HEK293 (cell line): ENCODE measurements around the gene ANKRD53.

Source experiments
- REPIN1 ChIP-seq: fragments of 450-650 bp; formaldehyde crosslinking; IDR thresholded peaks from 2 replicates; pipeline ENCODE4 v1.5.1; 2017; ENCODE audit warnings: missing biosample characterization, missing genetic modification characterization, low read depth
- ZNF114 ChIP-seq: fragments of 450-650 bp; formaldehyde crosslinking; IDR thresholded peaks from 2 replicates; pipeline ENCODE4 v1.5.0; 2017; ENCODE audit warnings: missing biosample characterization, missing genetic modification characterization
- ZNF510 ChIP-seq: fragments of 450-650 bp; formaldehyde crosslinking; IDR thresholded peaks from 2 replicates; pipeline ENCODE4 v1.5.1; 2018; ENCODE audit warnings: mild to moderate bottlenecking, missing genetic modification characterization, missing biosample characterization; ENCODE audit not compliant: insufficient replicate concordance

DNA sequence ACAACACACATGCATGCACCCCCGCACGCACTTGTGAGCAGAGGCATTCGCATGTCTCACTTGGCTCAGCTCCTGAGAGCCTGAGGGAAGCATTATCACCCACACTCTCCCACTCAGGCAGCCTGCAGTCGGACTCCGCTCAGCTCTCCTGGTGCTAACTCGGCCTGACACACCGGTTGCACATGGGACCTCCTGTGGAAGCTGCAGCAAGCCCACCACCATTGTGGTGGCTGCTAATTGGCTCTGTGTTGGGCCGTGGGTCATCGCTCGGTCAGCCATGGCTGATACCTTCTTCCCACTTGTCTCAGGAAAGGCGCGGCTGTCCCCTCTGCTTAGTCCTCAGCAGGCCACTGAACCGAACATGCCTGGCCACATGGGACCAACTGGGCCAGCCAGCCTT is 29.9 kb downstream of the ANKRD53 start:
- TF ChIP-seq ZNF510 (tag by site-specific recombination) (no peak), ZNF114 (tag by site-specific recombination) (no peak), REPIN1 (tag by site-specific recombination) (no peak)
